GM18505 (cell line): Measurements from ENCODE around the gene SPATA13.

Experiments used
- ATAC-seq: cut with Tn5 transposase; IDR thresholded peaks from one replicate; pipeline ENCODE4 v1.9.1; 2021; ENCODE audit not compliant: unreplicated experiment
- POLR2A ChIP-seq: IDR thresholded peaks from 4 replicates; pipeline ENCODE4 v1.6.1; 2011; ENCODE audit warnings: borderline replicate concordance; ENCODE audit not compliant: insufficient read depth, insufficient read length; ENCODE audit errors: extremely low read depth

SPATA13 gene

DNA sequence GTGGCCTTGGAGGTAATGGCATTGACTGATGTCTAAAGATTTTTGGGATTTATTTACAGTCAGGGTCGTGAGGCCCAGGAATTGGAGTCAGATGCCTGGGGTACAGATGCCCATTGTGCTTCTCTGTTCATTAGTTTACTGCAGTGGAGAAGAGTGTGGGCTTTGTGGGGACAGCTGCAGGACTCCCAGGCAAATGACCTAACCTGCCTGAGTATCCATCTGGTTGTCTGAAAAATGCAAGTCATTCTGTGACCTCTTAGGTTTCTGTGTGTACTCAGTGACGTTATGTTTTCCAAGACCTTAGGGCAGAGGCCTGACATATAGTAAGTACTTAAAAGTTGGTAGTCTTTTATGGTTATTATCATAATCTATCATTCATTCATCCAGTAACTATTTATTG is 60.5 kb downstream of the SPATA13 start:
- TF ChIP-seq POLR2A, result no peak
- ATAC-seq, result no peak

DNA sequence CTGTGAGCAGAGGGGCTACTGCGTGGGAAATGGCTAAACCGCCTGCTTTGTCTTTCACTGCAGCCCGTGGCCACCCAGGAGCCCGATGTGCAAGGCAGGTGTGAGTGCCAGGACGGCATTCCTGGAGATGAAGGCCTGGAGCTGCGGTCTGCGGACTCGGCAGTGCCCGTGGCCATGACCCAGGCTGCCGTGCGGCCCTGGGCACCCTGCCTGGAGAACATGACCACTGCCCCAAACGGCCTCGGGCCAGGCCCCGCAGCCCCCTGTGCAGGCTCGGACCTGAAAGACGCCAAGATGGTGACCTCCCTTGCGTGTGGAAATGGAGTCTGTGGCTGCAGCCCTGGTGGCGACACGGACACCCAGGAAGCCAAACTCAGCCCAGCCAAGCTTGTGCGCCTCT is 62.2 kb downstream of the SPATA13 start:
- ATAC-seq, result no peak

DNA sequence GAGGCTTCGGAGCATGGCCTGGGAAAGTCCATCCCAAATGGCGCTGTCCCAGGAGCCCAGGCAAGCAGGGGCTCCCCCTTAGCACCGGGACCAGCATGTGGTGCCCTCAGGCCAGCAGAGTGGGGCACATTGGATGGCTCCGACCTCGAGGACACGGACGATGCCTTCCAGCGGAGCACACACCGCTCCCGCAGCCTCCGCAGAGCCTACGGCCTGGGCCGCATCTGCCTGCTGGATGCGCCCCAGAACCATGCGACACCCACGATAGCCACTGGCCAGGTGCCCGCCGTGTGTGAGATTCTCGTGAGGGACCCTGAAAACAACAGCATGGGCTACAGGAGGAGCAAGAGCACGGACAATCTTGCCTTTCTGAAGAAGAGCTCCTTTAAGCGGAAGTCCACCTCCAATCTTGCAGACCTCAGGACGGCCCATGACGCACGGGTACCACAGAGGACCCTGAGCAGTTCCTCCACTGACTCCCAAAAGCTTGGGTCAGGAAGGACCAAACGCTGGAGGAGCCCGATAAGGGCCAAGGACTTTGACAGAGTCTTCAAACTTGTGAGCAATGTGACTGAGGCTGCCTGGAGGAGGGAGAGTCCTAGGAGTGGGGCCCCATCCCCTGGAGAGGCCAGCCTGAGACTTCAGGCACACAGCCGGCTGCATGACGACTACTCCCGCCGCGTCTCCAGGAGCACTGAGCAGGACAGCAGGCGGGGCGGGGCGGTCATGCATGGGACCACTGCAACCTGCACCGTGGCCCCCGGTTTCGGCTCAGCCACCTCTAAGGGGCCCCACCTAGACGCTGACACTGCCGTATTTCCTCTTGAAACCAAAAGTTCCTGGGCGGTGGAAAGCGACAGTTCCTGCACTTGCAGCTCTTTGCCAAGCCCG is 63.1 kb downstream of the SPATA13 start:
- ATAC-seq, result peak; percentile 68
- peak; percentile 38 for TF ChIP-seq POLR2A

More for the DNA sequence above, 62.2 kb downstream of the SPATA13 start:
- no peak for TF ChIP-seq POLR2A

DNA sequence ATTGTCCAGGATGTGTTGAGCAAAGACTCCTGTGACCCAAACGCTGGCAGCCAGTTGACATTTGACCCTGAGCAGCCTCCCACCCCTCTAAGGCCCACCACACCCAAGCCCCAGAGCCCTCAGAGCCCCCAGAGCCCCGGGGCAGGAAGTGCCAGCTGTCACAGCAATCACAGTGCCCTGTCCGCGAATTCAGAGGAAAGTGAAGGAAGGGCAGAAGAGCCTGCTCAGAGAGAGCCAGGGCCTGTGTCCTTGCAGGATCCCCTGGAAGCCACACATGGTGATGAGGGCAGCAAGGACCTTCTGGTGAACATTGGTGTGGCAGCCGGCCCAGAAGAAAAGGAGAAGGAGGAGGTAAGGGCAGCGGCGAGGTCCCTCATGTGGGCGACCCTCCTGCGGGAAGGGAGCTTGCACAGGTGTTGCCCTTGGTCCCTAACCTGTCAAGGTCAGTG is 63.7 kb downstream of the SPATA13 start:
- TF ChIP-seq POLR2A, result no peak
- peak; percentile 20 for ATAC-seq

DNA sequence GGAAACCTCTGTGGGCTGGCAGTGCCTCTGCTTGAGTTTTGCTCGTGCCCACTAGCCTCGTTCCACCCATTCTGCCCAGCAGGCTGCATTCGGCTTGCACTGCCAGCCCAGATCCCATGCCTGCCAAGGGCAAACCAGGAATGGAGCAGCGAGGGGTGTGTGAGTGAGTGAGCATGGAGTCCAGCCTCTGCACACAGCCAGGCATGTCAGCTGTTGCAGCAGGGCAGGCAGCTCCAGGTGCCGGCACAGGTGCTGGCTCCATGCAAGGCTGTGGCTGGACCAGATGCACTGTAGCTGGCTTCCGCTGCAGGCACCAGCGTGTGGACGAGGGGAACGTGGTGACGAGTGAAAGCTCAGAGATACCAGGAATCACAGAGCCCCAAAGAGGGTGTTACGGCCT is 64.5 kb downstream of the SPATA13 start:
- no peak for TF ChIP-seq POLR2A
- no peak for ATAC-seq

DNA sequence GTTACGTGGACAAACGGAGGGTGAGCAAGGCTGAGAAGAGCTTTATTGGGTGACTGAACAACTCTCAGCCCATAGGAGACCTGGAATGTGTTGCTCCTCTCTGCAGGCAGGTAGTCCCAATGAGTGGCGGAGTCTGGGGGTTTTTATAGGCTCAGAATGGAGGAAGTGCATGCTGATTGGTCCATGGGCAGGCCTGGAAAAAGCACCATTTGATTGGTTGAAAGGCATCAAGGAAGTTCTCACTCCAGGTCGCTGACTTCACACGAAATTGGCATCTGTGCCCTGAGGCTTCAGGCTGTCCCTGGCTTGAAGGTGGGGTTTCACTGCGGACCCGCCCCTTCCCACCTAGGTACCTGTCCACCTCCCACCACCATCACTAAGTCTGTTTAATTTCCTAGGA is 65.4 kb downstream of the SPATA13 start:
- no peak for ATAC-seq
- no peak for TF ChIP-seq POLR2A

DNA sequence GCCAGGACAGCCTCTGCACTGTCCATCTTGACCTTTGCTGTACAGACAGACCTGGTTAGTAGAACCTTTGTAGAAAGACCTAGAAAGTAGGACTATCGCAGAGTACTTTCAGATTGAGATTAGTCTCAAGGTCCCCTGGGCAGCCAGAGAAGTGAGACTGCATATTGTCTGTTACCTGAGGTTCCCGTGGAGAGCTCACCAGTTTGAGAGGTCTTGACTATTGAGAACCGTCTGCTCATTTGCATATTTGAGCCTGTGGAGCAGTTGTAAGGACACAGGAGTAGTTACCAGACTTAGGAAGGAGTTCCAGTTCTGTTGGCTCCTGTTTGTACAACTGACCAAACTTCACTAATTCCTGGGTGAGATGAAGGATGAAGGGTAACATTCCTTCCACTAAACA is 66.2 kb downstream of the SPATA13 start:
- ATAC-seq, result no peak

DNA sequence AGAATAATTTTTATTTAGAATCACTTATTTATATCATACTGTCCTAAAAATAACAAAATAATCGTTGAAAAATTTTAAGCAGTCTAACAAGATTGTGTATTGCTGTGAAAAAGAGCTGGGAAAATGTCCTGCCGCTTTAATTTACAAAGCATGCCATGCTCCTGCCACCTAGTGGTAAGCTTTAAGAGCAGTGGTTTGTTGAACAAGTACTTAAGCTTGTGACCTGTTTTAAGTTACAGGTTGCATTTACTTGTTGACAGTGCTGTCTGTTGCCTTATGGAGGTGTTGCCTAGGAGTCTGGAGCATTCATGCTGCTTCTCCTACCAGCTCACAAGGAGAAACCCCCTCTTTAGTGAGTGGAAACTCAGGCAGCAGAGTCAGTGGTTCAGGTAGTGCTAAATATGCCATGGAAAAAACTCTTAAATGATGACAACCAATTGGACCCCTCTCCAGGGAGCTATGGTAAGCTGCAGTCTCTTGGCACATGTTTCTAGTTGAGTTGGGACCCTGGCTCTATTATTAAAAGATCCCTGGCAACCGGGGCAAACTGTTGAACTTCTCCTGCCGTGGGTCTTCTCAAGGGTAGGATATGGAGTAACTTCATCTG is 68.4 kb downstream of the SPATA13 start:
- no peak for TF ChIP-seq POLR2A
- ATAC-seq, result no peak

More for the DNA sequence above, 66.2 kb downstream of the SPATA13 start:
- TF ChIP-seq POLR2A, result no peak

DNA sequence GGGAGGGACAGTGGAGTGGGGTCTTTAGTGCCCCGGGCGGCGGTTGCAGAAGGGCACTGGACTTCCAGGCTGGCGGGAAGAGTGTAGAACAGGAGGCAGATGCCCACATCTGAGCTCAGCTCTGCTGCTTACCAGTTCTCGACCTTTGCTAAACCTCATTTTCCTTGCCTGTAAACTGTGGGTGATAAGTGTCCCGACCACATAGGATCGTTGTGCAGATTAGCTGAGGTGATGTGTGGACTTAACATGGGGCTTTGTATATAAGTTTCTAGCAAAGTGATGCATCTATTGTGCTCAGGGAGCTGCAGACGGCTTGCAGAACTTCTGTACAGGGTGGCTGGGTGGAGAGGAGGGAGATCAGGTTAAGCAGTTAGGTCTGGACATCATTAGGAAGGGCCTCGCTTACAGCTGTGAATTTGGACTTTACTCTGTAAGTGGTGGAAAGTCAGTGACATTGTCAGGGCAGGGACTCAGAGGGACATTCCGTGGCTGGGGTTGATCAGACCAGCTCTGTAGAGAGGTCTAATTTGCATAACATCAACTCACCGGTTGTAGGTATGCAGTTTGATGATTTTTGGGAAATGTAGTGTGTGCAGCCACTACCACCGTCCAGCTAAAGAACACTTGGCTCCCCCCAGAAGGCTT is 70.0 kb downstream of the SPATA13 start:
- ATAC-seq, result no peak
- no peak for TF ChIP-seq POLR2A

DNA sequence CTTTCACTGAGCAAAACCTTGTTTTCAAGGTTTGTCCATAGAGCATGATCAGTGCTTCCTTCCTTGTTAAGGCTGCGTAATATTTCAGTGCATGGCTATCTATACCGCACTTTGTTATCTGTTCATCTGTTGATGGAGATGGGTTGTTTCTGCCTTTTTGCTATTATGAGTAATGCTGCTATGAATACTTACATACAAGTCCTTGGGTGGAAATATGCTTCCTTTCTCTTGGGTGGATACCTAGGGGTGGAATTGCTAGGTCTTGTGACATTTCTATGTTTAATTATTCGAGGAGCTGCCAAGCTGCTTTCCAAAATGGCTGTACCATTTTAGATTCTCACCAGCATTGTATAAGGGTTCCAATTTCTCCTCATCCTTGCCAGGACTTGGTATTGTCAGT is 70.9 kb downstream of the SPATA13 start:
- no peak for ATAC-seq
- no peak for TF ChIP-seq POLR2A

DNA sequence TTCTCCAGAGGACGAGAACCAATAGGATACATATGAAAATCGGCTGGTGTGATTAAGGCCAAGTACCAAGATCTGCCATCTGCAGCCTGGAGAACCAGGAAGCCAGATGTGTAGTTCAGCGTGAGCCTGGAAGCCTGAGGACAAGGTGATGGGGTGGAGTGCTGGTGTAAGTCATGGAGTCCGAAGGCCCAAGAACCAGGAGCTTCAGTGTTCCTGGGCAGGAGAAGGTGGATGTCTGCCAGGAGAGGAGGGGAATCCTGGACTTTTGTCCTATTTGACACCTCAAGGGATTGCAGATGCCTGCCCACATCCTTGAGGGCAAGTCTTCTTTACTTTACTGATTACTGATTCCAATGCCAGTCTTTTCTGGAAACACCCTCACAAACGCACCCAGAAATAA is 71.5 kb downstream of the SPATA13 start:
- no peak for TF ChIP-seq POLR2A
- ATAC-seq, result no peak

DNA sequence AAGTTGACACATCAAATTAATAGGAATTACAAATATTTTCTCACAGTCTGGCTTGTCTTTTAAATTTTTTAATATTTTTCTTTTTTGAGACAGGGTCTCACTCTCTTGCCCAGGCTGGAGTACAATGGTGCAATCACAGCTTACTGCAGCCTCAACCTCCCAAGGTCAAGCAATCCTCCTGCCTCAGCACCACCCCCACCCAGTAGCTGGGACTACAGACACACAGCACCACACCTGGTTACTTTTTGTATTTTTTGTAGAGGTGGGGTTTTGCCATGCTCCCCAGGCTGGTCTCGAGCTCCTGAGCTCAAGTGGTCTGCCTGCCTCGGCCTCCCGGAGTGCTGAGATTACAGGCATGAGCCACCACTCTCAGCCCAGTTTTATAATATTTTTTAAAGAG is 72.0 kb downstream of the SPATA13 start:
- no peak for ATAC-seq
- TF ChIP-seq POLR2A, result no peak

DNA sequence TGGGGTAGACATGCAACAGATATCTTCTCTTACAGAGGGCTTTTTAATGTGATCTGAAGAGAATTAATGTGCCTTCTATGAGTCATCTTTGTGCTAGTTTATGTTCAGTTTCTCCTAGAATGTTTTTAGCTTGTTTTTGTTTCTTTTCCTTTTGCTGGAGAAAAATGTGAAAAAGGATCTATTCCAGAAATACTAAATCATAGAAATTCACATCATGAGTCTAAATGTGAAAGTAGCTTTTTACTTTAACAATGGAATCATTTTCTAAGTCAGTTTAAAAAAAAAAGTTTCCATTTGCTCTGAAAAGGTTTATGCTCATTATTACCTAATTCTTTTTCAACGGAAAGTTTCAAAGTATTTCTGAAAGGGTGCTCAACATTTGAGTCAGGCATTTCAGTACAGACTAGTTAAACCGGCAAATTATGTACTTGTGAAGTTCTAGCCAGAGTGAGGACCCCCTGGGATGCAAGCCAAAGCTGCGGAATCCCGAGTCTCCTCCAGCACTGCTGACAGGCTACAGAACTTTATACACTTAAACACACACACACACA is 72.9 kb downstream of the SPATA13 start:
- no peak for ATAC-seq
- TF ChIP-seq POLR2A, result no peak

DNA sequence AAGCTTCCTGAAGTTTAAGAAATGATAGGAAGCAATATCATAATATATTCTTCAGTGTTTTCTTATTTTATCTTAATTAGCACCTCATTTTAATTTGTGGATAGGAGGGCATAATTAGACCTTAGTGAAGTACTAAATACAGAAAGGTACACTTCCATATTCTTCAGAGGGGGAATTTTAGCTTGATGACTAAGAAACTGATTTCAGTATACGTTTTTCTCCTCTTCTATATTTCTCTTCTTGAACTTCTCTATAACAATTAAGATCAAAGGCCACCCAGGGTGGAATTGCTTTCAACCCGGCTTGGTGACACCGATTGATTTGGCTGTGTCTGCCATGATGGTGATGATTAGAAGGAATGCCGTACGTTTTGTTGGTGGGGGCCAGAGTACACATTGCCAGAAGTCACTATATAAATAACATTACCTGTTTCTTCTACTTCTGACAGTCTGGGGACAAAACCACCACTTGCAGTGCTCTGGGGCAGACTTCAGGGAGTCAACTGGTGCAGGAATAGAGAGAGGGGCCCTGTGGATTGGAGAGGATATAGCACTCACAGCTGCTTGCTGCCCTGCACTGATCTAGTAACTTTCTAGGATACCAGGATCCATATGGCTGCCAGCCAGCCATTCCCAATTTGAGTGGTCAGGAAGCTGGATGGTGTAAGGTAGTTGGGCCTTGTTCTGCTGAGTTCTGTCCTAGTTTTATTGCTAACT is 73.8 kb downstream of the SPATA13 start:
- TF ChIP-seq POLR2A, result no peak
- no peak for ATAC-seq

DNA sequence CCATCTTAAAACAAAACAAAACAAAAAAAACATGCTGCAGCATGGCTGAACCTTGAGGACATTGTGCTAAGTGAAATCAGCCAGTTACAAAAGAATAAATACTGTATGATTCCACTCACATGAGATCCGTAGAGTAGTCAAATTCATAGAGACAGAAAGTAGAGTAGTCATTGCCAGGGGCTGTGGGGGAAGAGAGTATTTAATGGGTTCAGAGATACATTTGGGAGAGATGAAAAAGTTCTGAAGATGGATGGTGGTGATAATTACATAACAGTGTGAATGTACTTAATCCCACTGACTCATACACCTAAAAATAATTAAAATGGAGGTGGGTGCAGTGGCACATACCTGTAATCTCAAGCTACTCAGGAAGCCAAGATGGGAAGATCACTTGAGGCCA is 76.8 kb downstream of the SPATA13 start:
- no peak for ATAC-seq
- TF ChIP-seq POLR2A, result no peak
